HCT116 (cell line): ENCODE data around the gene C1QL3.

Experiments
- CTCF ChIP-seq, 3 experiments: fragments of 200-600 bp in 1 of 3; sonication (generic) in 1 of 3; IDR thresholded peaks in 2 of 3; conservative IDR thresholded peaks in 1 of 3; 2 replicates each; pipeline ENCODE4 v1.5.1; 2012 to 2017; ENCODE audit warnings: low read depth in 2 of 3, low read length in 2 of 3, antibody characterized with exemption in 1 of 3, borderline replicate concordance in 1 of 3, control low read depth in 1 of 3, mild to moderate bottlenecking in 1 of 3, mixed read lengths in 1 of 3, mixed run types in 1 of 3, moderate library complexity in 1 of 3; ENCODE audit not compliant: insufficient read depth in 1 of 3
- EZH2 ChIP-seq: fragments of 200-600 bp; sonication (generic); IDR thresholded peaks from 2 replicates; pipeline ENCODE4 v1.6.1; 2017; ENCODE audit warnings: antibody characterized with exemption, mixed run types
- EZH2phosphoT487 ChIP-seq: fragments of 200-600 bp; IDR thresholded peaks from 2 replicates; pipeline ENCODE4 v1.6.1; 2018; ENCODE audit warnings: antibody characterized with exemption, borderline replicate concordance
- FOSL1 ChIP-seq: IDR thresholded peaks from 2 replicates; pipeline ENCODE4 v1.6.1; 2012; ENCODE audit warnings: low read depth
- POLR2AphosphoS5 ChIP-seq: IDR thresholded peaks from 2 replicates; pipeline ENCODE4 v1.6.1; 2011; ENCODE audit warnings: mild to moderate bottlenecking, low read depth, low read length, moderate library complexity
- SP1 ChIP-seq: IDR thresholded peaks from 2 replicates; pipeline ENCODE4 v1.6.1; 2012; ENCODE audit warnings: low read depth
- SRF ChIP-seq: IDR thresholded peaks from 2 replicates; pipeline ENCODE4 v1.6.1; 2012; ENCODE audit warnings: low read depth
- ZBTB33 ChIP-seq: IDR thresholded peaks from 2 replicates; pipeline ENCODE4 v1.6.1; 2011; ENCODE audit warnings: mild to moderate bottlenecking, low read length, moderate library complexity; ENCODE audit not compliant: insufficient replicate concordance; ENCODE audit errors: extremely low read depth

GRCh38 chr10:16477757-16478156 is 43.9 kb downstream of the C1QL3 start:
- TF ChIP-seq EZH2phosphoT487 (no peak), EZH2 (no peak), CTCF (IDR thresholded peaks at IDR 0.05 in 2 of 3, conservative IDR thresholded peaks at IDR 0.05 in 1 of 3; ENCODE audit: borderline replicate concordance in 1 of 3, insufficient read depth in 1 of 3, low read depth in 2 of 3, low read length in 2 of 3) (no peak), POLR2AphosphoS5 (no peak), SP1 (no peak), FOSL1 (no peak), ZBTB33 (no peak), SRF (no peak)
